ENCODE measurements around the gene LIN7A. TPM values are rescaled to one million over a fixed set of nuclear protein-coding genes. Genes with fewer than 3 reads are reported as not detected.
"Not testable (repeated sequence)": the region's sequence is repeated elsewhere in the genome, so short reads cannot be mapped to it uniquely, and the experiment has no call there.

Gene LIN7A
- total and polyA plus RNA-seq, 8 donors, result 0.12 to 1.5 (median 0.64) TPM

DNA sequence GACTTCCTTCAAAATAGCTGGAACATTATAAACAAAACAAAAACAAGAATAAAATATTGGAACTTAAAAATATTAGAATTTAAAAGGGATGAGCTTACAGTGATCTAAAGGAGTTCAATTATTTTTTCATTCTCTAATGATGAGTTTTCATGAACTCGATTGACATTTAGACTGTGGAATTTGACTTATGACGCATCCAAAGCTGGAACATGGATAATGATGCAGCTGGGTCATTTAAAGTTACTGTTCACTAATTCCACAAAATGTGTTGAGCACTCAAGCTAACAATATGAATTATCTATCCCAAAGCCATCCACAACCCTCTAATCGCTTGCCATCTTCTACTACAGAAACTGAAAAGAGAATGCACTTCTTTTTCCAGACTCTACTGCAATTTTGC, 42.5 kb downstream of the LIN7A start:
- Histone ChIP-seq H3K27me3 (no peaks in the 10 kb centered on the region), H3K4me3 (no peak overlapping the region), H3K27ac (no peak overlapping the region), H3K9me3 (no peaks in the 10 kb centered on the region), H3K36me3 (no peaks in the 10 kb centered on the region), H3K4me1 (no peaks in the 10 kb centered on the region)
- ATAC-seq (no peak), FAIRE-seq (no peak), DNase-seq (no peak)
- WGBS, 2 donors, result 79 to 87% methylated on average over 3 of the region's 3 CpGs
- TF ChIP-seq, protein P1, sequence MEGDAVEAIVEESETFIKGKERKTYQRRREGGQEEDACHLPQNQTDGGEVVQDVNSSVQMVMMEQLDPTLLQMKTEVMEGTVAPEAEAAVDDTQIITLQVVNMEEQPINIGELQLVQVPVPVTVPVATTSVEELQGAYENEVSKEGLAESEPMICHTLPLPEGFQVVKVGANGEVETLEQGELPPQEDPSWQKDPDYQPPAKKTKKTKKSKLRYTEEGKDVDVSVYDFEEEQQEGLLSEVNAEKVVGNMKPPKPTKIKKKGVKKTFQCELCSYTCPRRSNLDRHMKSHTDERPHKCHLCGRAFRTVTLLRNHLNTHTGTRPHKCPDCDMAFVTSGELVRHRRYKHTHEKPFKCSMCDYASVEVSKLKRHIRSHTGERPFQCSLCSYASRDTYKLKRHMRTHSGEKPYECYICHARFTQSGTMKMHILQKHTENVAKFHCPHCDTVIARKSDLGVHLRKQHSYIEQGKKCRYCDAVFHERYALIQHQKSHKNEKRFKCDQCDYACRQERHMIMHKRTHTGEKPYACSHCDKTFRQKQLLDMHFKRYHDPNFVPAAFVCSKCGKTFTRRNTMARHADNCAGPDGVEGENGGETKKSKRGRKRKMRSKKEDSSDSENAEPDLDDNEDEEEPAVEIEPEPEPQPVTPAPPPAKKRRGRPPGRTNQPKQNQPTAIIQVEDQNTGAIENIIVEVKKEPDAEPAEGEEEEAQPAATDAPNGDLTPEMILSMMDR (IDR thresholded peaks at IDR 0.05), result no peak
- intact Hi-C loops (cut with DNase I), result no loop called here

DNA sequence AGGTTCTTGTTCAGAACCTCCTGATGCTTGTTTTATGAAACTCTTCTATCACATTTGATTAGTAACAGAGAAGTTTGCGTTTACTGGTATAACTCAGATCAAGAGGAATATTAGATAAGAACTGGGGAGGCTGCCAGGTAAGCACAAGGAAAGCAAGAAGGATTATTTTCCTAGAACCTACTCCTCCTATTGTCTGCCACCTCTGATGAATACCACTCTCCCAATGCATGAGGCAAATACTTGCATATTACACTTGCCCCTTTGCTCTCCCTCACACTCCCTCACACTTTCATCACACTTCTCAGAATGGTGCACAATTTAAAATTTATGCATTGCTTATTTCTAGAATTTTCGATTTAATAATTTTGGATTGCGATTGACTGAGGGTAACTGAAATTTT, 43.6 kb downstream of the LIN7A start:
- Histone ChIP-seq H3K4me1 (no peaks in the 10 kb centered on the region), H3K4me3 (no peak overlapping the region), H3K9me3 (no peaks in the 10 kb centered on the region), H3K27ac (no peak overlapping the region), H3K36me3 (no peaks in the 10 kb centered on the region), H3K27me3 (no peaks in the 10 kb centered on the region)
- intact Hi-C loops (cut with DNase I), result no loop called here
- ATAC-seq, result no peak
- FAIRE-seq, result no peak
- DNase-seq, result no peak
- TF ChIP-seq, protein P1 (IDR thresholded peaks at IDR 0.05), result no peak
- WGBS, 2 donors, result 58 to 69% methylated on average over 3 of the region's 3 CpGs

DNA sequence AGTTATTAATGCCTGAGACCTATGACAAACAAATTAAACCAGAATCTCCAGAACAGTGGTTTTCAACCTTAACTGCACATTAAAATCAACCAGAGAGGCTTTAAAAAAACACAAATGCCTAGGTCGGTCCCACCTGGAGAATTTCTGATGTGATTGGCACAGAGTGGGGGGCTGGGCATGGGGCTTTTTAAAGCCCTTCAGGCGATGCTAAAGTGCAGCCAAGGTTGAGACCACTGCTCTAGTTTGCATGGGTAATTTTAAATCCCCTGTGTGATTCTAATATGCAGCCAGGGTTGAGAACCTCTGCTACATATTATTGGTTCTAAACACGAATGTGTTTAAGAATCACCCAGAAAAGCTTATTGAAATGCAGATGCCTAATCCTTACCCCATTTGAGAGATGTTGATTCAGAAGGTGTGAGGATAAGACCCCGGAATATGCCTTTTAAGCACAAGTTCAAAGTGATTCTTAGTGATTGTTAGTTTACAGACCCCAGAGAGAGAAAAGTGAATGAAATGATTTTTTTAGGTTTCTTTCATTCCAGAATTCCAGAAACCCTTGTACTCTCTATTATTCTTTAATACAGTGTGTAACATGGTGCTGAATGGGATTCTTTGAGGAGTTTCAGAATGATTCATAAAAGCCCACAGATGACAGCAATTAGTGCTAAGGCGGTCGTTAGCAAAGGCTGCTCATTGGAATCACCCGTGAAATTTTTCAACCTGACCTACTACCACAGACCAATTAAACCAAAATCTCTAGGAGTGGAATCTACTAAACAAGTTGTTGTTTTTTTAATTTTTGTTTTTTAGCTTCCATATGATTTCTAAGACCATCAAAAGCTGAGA, 44.9 kb downstream of the LIN7A start:
- DNase-seq (no peak), FAIRE-seq (no peak), ATAC-seq (no peak)
- WGBS, 2 donors, result 53 to 62% methylated on average over 7 of the region's 7 CpGs
- TF ChIP-seq, protein P1 (IDR thresholded peaks at IDR 0.05), result no peak
- Histone ChIP-seq H3K9me3 (no peaks in the 10 kb centered on the region), H3K4me3 (no peak overlapping the region), H3K27me3 (no peaks in the 10 kb centered on the region), H3K4me1 (no peaks in the 10 kb centered on the region), H3K36me3 (no peaks in the 10 kb centered on the region), H3K27ac (no peak overlapping the region)
- intact Hi-C loops (cut with DNase I), result no loop called here

DNA sequence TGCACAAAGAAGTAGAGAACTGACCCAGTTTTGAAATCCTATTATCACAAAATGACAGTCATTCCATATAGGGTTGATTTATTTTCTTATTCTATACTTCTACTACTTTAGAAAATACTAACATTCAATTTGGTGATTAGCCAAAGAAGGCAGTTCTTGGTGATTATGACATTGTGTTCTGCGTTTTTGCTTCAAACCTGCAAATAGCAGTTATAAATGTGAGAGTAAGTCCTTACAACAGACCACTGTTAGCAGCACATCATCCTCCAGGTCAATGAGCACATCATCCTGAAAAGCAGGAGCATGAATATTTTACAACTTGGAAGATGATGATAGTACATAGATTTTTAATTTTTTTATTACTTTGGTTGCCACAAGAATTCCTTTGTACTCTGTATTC, 53.1 kb downstream of the LIN7A start:
- H3K4me1 ChIP-seq, result no peaks in the 10 kb centered on the region
- 46% methylated on average over 1 of the region's 1 CpG for WGBS, 2 donors
- no peak for ATAC-seq

DNA sequence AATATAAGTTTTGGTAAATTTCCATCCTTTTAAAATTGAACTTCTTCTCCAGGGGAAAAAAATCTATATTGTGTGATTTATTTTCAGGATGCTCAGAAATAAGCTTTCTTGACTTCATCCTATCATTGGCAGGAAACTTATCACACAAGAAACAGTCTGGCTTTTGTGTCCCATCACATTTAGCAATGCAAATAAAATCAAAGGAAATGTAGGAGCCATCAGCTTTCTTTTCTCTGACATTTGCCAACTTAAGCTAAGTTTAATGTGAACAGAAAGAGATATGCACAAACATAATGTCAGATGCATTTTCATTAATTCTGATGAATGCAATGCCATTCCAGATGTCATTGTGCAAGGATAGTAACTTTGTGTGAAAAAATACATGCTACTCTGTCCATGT, 56.6 kb downstream of the LIN7A start:
- TF ChIP-seq, protein P1 (IDR thresholded peaks at IDR 0.05), result no peak
- FAIRE-seq, result no peak

More for the DNA sequence above, 53.1 kb downstream of the LIN7A start:
- Histone ChIP-seq H3K27ac (no peak overlapping the region), H3K36me3 (no peaks in the 10 kb centered on the region), H3K9me3 (no peaks in the 10 kb centered on the region), H3K27me3 (no peaks in the 10 kb centered on the region), H3K4me3 (no peak overlapping the region)
- DNase-seq (no peak), FAIRE-seq (no peak)
- intact Hi-C loops (cut with DNase I), result no loop called here
- TF ChIP-seq, protein P1 (IDR thresholded peaks at IDR 0.05), result no peak

DNA sequence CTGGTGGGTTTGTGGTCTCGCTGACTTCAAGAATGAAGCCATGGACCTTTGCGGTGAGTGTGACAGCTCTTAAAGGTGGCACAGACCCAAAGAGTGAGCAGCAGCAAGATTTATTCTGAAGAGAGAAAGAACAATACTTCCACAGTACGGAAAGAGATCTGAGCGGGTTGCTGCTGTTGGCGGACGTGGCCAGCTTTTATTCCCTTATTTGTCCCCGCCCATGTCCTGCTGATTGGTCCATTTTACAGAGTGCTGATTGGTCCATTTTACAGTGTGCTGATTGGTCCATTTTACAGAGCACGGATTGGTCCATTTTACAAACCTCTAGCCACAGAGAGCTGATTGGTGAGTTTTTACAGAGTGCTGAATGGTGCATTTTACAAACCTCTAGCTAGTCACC, 59.3 kb downstream of the LIN7A start:
- DNase-seq; intact Hi-C loops (cut with DNase I); FAIRE-seq; H3K27ac ChIP-seq; ATAC-seq; H3K36me3 ChIP-seq; H3K27me3 ChIP-seq; H3K4me1 ChIP-seq; H3K9me3 ChIP-seq; H3K4me3 ChIP-seq: not testable (repeated sequence)
- 90 to 94% methylated on average over 8 of the region's 8 CpGs for WGBS, 2 donors

More for the DNA sequence above, 56.6 kb downstream of the LIN7A start:
- ATAC-seq (no peak), DNase-seq (no peak)
- H3K4me3 ChIP-seq, result no peak overlapping the region
- H3K9me3 ChIP-seq, result no peaks in the 10 kb centered on the region
- no peak overlapping the region for H3K27ac ChIP-seq
- no peaks in the 10 kb centered on the region for H3K4me1 ChIP-seq
- no peaks in the 10 kb centered on the region for H3K27me3 ChIP-seq
- no peaks in the 10 kb centered on the region for H3K36me3 ChIP-seq
- intact Hi-C loops (cut with DNase I), result no loop called here
